ENCODE measurements around the gene LIN37. TPM values are rescaled to one million over a fixed set of nuclear protein-coding genes. Genes with fewer than 3 reads are reported as not detected.

The LIN37 gene
- total RNA-seq, 3 donors from 2014 or later = 12.8 to 15.4 (median 14.2) TPM

DNA sequence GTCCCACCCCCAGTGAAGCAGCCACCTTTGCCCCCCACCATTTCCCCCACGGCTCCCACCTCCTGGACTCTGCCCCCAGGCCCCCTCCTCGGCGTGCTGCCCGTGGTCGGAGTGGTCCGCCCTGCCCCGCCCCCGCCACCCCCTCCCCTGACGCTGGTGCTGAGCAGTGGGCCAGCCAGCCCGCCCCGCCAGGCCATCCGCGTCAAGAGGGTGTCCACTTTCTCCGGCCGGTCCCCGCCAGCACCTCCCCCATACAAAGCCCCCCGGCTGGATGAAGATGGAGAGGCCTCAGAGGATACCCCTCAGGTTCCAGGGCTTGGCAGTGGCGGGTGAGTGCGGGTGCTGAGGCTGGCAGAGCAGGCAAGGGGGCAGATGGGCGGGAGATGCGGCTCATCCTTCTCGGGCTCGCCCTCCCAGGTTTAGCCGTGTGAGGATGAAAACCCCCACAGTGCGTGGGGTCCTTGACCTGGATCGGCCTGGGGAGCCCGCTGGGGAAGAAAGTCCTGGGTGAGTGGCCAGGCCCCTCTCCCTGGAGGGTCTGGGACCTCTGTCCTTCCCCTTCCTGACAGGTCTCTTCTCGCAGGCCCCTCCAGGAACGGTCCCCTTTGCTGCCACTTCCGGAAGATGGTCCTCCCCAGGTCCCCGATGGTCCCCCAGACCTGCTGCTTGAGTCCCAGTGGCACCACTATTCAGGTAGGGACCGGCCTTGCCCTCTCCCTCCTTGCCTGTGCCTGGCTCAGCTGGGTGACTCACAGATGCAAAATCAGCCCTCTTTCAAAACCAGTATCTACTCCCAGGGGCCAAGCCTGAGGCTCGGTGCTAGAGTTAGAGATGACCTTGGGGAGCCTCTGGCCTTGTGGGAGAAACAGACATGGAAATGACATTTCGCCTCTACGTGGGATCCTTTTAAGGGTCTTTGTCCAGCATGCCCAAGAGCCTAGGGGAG is 14.9 kb upstream of the LIN37 start:
- H3K4me3 ChIP-seq = no peak overlapping the region
- no peaks in the 10 kb centered on the region for H3K9me3 ChIP-seq
- DNase-seq (ENCODE audit: low spot score in 2 of 2) = no peak
- H3K27me3 ChIP-seq = no peaks in the 10 kb centered on the region
- TF ChIP-seq CTCF (IDR thresholded peaks at IDR 0.05) (no peak), POLR2AphosphoS5 (IDR thresholded peaks at IDR 0.05) (no peak), POLR2A (IDR thresholded peaks at IDR 0.05) (no peak)
- no peaks in the 10 kb centered on the region for H3K4me1 ChIP-seq
- no peak overlapping the region for H3K27ac ChIP-seq
- H3K36me3 ChIP-seq = peaks cover 7% of the 10 kb centered on the region
- intact Hi-C loops (cut with DNase I; ENCODE audit: low total_unique reads) = no loop called here

- no peak for TF ChIP-seq POLR2AphosphoS5 (IDR thresholded peaks at IDR 0.05)
- TF ChIP-seq POLR2A (IDR thresholded peaks at IDR 0.05) = no peak
- no peak for TF ChIP-seq CTCF (IDR thresholded peaks at IDR 0.05)
- H3K36me3 ChIP-seq = peaks cover 7% of the 10 kb centered on the region
- no peak for DNase-seq (ENCODE audit: low spot score in 2 of 2)
- no peaks in the 10 kb centered on the region for H3K9me3 ChIP-seq
- H3K27ac ChIP-seq = no peak overlapping the region
- H3K4me3 ChIP-seq = no peak overlapping the region
- no peaks in the 10 kb centered on the region for H3K4me1 ChIP-seq
- intact Hi-C loops (cut with DNase I; ENCODE audit: low total_unique reads) = no loop called here
- no peaks in the 10 kb centered on the region for H3K27me3 ChIP-seq
These were observed 14.1 kb upstream of the LIN37 start for GRCh38 chr19:35734273-35734672.

- Histone ChIP-seq H3K9me3 (no peaks in the 10 kb centered on the region), H3K36me3 (peaks cover 7% of the 10 kb centered on the region), H3K27me3 (no peaks in the 10 kb centered on the region), H3K27ac (no peak overlapping the region), H3K4me3 (no peak overlapping the region), H3K4me1 (peaks cover 0 to 2% of the 10 kb centered on the region in 2 donors)
- TF ChIP-seq POLR2AphosphoS5 (IDR thresholded peaks at IDR 0.05) (no peak), CTCF (IDR thresholded peaks at IDR 0.05) (no peak), POLR2A (IDR thresholded peaks at IDR 0.05) (no peak)
- intact Hi-C loops (cut with DNase I; ENCODE audit: low total_unique reads) = no loop called here
- no peak for DNase-seq (ENCODE audit: low spot score in 2 of 2)
These were observed 13.5 kb upstream of the LIN37 start for GRCh38 chr19:35734889-35735288.

DNA sequence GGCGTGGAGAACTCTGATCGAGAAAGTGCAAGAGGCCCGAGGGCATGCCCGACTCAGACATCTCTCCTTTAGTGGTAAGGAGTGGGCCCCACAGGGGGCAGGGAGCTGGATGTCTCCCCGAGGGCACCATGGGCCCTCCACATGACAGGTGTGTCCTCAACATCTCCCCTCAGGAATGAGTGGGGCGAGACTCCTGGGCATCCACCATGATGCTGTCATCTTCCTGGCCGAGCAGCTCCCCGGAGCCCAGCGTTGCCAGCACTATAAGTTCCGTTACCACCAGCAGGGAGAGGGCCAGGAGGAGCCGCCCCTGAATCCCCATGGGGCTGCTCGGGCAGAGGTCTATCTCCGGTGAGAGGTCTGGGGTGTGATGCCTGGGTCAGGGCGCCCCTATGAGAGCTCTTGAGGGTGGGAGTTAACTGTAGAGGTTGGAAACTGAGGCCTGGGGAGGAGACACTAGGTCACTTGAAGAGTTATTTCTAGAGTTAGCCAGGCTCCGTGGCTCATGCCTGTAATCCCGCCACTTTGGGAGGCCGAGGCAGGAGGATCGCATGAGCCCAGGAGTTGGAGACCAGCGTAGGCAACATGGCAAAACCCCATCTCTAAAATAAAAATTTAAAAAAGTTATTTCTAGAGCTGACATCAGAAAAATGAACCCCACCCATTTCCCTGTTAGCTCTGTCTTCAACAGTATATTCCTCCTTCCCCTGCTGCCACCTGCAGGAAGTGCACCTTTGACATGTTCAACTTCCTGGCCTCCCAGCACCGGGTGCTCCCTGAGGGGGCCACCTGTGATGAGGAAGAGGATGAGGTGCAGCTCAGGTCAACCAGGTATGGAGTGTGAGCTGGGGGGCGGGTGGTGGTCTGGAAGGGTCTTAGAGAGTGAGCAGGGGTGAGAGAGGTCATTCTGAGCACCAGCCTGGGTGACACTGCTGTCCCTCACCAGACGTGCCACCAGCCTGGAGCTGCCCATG is 11.2 kb upstream of the LIN37 start:
- TF ChIP-seq POLR2AphosphoS5 (IDR thresholded peaks at IDR 0.05) (no peak), CTCF (IDR thresholded peaks at IDR 0.05) (no peak), POLR2A (IDR thresholded peaks at IDR 0.05) (no peak)

More for the DNA sequence above, 11.2 kb upstream of the LIN37 start:
- H3K27ac ChIP-seq = no peak overlapping the region
- H3K27me3 ChIP-seq = no peaks in the 10 kb centered on the region
- H3K4me1 ChIP-seq = peaks cover 5 to 6% of the 10 kb centered on the region in 2 donors
- no peak overlapping the region for H3K4me3 ChIP-seq
- DNase-seq (ENCODE audit: low spot score in 2 of 2) = no peak
- no peaks in the 10 kb centered on the region for H3K9me3 ChIP-seq
- H3K36me3 ChIP-seq = peaks cover 7% of the 10 kb centered on the region
- intact Hi-C loops (cut with DNase I; ENCODE audit: low total_unique reads) = no loop called here

All from breast epithelium (tissue), 4 donors.